Measurements from ENCODE around the gene ACAP2. TPM values are rescaled to one million over a fixed set of nuclear protein-coding genes. Genes with fewer than 3 reads are reported as not detected.
"Not testable (repeated sequence)": the region's sequence is repeated elsewhere in the genome, so short reads cannot be mapped to it uniquely, and the experiment has no call there.

ACAP2 gene
- total RNA-seq, 2 experiments from 2014 or later: 35.3 to 36.3 TPM

DNA sequence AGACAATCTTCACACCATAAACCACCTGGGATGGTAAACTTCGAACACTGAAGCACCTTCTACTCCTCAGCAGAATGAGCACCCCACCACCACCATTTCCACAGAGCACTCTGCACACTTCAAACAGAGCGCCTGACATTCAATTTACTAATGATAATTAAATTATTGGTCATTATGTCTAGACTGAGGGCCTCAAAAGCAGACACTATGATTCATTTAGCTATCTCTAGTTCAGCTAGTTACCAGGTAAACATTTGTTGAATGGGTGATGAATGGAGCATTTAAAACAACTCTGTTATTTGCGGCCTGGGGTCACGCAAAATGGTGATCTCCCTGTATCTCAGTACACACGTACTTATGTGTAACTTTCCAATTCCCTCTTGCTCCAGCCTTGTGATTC, 40.9 kb downstream of the ACAP2 start:
- CTCF ChIA-PET: interaction anchor here (1.1 kb wide), 1 partner anchor 120 kb away, joined by 4 read pairs; no protein-coding TSS in a partner anchor
- POLR2A ChIA-PET: no interaction called here

DNA sequence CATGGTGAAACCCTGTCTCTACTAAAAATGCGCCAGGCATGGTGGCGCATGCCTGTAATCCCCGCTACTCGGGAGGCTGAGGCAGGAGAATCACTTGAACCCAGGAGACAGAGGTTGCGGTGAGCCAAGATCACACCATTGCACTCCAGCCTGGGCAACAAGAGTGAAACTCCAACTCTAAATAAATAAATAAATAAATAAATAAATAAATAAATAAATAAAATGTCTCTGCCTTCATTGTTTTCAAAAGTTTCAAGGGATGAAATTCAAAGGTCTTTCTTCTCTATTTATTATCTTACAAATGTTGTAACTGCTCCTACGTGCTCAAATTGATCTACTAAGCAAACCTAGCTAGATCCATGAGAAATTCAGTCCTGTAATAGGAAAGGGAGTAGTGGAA, 44.4 kb downstream of the ACAP2 start:
- POLR2A ChIA-PET, CTCF ChIA-PET: not testable (repeated sequence)

DNA sequence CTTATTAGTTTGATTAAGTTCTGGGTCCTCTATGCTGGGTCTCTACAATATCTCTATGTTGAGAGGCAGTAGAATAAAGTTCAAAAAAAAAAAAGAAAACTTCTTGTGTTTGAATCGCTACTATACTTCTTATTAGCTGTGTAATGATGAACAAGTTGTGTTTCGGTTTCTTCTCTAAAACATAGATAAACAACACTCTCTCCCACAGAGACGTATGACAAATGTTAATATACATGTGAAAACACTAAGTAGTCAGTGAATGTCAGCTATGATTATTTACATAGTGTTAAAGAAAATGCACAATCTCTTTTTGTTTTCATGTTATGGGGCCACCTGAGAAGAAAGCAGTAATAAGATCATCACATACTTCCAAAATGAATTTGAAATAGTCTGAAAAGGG, 45.3 kb downstream of the ACAP2 start:
- POLR2A ChIA-PET: interaction anchor here (1.0 kb wide), 1 partner anchor 11 kb away, joined by 3 read pairs; no protein-coding TSS in a partner anchor
- CTCF ChIA-PET: no interaction called here

DNA sequence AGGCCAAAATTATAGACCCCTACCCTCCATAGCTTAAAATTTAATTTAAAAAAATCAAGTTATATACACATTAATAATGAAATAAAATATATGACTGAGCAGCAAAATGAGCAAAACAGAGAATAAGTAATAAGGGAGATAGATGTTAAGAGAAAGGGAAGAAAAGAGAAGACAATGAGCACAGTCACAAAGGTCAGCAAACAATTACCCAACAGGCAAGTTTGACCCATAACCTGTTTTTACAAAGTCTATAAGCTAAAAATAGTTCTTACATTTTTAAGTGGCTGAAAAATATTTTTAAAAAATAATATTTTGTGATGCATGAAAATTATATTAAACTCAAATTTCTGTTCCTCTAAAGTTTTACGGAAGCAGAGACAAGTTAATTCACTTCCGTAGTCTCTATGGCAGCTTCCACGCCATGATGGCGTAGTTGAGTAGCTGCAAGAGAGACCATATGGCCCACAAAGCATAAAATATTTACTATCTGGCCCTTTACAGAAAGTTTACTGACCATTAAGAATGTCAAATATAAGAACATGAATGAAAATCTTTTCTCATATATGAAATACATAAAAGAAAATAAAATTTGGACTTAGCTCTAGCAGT, 47.5 kb downstream of the ACAP2 start:
- ChIA-PET CTCF (interaction anchor here (0.6 kb wide), 1 partner anchor 1110 kb away, joined by 5 read pairs; no protein-coding TSS in a partner anchor), POLR2A (interaction anchor here (0.6 kb wide), 1 partner anchor 77 kb away, joined by 5 read pairs; no protein-coding TSS in a partner anchor)

DNA sequence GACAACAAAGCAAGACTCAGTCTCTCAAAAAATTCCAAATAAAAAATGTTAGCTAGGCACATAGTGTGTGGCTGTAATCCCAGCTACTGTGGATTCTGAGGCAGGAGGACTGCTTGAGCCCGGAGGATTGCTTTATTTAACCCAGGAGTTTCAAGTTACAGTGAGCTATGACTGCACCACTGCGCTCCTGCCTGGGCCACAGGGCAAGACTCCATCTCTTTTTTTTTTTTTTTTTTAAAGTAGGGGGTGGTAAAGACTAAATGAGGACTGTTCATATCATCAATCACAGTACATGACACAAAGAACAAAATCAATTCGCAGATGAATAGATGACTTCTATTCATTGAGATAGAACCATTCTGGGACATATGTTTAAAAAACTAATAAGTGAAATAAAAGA, 48.1 kb downstream of the ACAP2 start:
- ChIA-PET POLR2A (interaction anchor here (0.6 kb wide), 2 partner anchors 26 to 78 kb away, joined by 3 to 5 read pairs; no protein-coding TSS in a partner anchor), CTCF (interaction anchor here (0.6 to 0.7 kb wide), 3 partner anchors 123 to 1111 kb away, joined by 3 to 5 read pairs (median 3); no protein-coding TSS in a partner anchor)

DNA sequence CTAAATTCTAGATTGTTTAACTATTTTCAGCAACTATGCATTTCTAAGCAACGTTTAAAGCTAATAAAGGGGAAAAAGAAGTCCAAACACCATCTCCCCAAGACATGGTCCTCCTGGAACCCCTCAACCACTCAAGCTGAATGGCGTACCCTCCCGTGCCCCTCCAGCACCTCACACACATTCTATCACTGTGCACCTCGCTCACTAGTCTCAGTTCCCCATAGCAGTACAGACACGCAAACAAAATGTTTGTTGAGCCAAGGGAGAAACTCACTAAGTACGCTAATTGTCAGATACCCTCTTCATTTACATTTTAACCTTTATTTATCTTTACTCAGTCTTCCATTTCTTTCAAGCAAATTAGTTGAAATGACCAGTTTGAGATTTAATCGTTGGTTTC, 48.8 kb downstream of the ACAP2 start:
- ChIA-PET POLR2A (interaction anchor here (0.6 kb wide), 1 partner anchor 25 kb away, joined by 3 read pairs; no protein-coding TSS in a partner anchor), CTCF (interaction anchor here (0.7 kb wide), 2 partner anchors 123 to 550 kb away, joined by 3 read pairs; no protein-coding TSS in a partner anchor)

DNA sequence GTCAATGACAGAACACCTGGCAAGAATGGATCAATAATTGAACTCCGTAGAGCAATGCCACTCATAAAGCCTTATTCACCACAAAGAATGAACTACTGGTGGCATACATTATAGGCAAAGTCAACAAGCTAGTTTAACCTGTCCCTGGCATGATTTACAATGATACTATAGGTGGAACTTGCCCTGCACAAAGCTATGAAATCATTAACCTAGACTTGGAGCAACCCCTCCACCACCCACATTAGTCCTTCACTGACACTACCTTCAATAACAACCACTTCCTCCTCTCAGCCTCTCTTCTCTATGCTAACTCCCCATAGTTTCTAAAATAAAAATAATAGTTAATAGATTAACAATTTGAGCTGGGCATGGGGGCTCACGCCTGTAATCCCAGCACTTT, 54.4 kb downstream of the ACAP2 start:
- CTCF ChIA-PET: no interaction called here

DNA sequence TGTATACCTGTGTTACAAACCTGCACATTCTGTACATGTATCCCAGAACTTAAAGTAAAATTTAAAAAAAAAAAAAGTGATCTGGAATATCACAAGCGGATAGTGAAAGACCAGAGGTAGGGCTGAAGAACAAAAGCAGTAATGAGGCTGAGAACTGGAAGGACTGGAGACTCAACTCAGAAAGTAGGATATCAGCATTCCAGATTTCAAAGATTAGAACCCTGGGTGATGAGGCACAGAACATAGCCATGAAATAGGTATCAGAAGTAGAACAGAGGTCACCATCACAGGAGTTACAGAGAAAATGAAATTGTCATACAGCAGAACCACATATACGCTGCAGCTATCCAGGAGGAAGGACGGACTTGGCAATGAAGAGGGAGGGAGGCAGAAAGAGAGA, 56.1 kb downstream of the ACAP2 start:
- POLR2A ChIA-PET: no interaction called here

More for the DNA sequence above, 54.4 kb downstream of the ACAP2 start:
- POLR2A ChIA-PET: no interaction called here

DNA sequence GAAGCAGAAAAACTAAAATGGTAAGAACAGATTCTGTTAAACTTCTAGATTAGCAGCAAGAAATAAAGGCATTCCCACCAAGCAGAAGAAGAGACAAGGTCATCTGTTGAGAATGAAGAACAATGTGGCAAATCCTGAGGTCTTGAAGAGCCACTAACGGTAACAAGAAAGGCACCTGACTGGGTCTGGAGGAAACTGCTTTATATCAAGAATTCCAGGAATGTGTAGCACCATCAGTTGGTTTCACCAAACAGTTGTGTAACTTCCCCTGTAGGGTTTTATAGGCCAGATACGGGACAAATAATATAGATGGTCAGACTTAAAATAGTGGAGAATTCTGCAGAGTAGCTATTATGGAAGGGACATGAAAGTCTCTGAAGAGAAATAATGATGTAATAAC, 57.3 kb downstream of the ACAP2 start:
- POLR2A ChIA-PET: no interaction called here

More for the DNA sequence above, 56.1 kb downstream of the ACAP2 start:
- CTCF ChIA-PET: interaction anchor here (0.9 kb wide), 1 partner anchor 45 kb away, joined by 3 read pairs; no protein-coding TSS in a partner anchor

DNA sequence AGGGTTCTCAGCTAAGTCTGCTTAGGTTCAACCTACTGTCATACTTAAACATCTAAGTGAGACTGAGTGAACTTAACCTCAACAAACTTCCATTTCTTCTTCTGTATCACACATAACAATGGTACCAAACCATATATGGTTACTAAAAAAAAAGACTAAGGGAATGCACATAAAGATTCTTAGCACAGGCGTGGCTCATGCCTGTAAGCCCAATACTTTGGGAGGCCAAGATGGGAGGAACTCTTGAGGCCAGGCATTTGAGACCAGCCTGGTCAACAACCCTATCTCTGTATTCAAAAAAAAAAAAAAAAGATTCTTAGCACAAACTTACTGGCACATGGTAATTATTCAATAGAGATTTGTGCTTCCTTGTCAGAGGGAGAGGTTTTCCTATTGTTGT, 57.9 kb downstream of the ACAP2 start:
- ChIA-PET POLR2A (no interaction called here), CTCF (interaction anchor here (1.0 kb wide), 1 partner anchor 47 kb away, joined by 3 read pairs; no protein-coding TSS in a partner anchor)

More for the DNA sequence above, 57.3 kb downstream of the ACAP2 start:
- CTCF ChIA-PET: no interaction called here

DNA sequence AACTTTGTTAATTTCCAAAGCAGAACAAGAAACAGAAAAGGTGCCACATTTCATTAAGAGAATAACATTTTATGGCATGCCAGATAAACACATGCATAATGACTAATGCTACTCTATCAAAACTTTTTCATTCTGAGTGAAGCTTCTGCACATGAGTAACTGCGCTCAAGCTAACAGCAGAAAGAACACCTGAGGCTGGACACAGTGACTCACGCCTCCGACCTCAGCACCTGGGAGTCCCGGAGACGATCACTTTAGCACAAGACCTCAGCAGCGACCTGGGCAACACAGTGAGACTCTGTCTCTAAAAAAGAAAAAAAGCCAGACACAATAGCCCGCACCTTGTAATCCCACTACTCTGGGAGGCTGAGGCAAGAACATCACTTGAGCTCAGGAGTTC, 70.6 kb downstream of the ACAP2 start:
- ChIA-PET CTCF (no interaction called here), POLR2A (no interaction called here)

DNA sequence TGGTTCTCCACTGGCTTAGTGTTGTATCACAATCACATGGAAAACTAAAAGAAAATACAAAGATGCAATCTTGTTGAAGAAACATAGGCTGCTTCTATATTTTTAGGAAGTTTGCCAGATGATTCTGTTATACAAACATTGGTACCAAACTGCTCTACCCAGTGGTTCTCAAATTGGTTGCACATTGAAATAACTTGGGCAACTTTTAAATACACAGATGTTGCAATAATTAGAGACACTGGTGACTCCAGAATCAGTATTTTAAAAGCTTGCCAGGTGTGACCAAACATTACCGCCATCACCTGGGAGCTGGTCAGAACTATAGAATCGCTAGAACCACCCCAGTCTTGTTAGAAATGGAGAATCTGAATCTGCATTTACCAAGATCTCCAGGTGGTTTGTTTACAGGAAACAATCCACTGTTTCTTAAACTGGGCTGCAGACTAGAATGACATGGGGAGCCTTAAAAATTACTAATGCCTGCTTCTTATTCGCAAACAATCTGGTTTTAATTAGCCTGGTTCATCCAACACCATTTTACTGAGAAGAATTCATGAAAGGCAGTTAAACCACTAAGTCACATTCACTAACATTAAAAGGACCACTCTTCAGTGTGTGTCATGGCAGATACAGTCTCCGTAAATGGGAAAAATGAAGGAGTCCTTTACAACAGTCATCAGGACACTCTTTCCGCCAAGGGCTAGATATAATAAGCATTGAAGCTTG, 76.5 kb downstream of the ACAP2 start:
- POLR2A ChIA-PET: no interaction called here

DNA sequence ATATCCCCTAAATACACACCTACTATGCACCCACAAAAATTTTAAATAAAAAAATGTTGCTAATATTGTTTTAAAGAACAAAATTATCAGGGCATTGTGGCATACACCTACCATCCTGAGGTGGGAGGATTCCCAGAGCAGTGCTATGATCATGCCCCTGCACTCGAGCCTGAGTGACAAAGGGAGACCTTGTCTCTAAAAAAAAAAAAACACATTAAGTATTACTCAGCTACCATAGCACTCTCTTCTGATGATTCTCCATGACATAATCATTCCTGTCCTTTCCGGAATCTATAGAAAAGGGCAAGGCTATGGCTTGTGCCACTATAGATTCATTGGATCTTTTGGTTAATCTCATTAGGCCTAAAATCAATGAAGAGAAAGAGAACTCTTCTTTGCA, 77.4 kb downstream of the ACAP2 start:
- CTCF ChIA-PET: no interaction called here
- POLR2A ChIA-PET: no interaction called here

More for the DNA sequence above, 76.5 kb downstream of the ACAP2 start:
- CTCF ChIA-PET: no interaction called here

DNA sequence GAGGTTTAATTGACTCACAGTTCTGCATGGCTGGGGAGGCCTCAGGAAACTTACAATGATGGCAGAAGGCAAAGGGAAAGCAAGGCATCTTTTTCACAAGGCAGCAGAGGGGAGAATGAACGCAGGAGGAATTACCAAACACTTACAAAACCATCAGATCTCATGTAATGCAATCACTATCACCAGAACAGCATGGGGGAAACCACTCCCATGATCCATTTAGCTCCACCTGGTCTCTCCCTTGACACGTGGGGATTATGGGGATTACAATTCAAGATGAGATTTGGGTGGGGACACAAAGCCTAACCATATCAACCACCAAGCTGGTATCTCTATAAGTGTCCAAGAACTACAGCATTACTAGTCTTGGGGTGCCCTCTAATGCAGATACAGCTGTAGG, 85.0 kb downstream of the ACAP2 start:
- POLR2A ChIA-PET, CTCF ChIA-PET: not testable (repeated sequence)

DNA sequence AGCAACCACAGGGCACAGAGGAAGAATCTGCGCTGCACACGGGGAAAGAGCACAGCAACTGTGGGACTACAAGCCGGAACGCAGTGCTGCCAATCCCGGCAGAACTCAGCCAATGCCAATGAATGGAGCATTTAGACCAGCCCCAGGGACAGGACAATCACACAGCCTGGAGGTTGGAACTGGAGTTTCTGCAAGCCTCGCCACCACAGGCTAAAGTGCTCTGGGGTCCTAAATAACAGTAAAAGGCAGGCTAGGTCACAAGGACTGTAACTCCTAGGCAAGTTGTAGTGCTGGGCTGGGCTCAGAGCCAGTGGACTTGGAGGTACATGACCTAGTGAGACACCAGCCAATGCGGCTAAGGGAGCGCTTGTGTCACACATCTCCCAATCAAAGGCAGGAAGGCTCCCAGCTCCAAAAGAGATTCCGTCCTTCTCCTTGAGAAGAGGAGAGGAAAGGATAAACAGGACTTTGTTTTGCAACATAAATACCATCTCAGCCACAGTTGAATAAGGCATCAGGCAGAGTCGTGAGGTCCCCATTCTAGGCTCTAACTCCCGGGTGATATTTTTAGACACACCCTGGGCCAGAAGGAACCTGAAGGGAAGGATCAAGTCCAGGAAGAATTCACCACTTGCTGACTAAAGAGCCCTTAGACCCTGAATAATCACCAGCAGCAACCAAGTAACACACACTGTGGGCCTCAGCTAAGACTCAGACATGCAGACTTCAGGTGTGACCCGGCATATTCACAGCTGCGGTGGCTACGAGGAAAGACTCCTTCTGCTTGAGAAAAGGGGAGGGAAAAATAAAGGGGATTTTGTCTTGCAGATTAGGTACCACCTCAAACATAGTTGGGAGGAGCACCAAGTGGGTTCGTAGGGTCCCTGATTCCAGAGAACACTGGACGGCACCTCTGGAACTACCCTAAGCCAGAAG, 86.4 kb downstream of the ACAP2 start:
- POLR2A ChIA-PET: no interaction called here
- CTCF ChIA-PET: no interaction called here

DNA sequence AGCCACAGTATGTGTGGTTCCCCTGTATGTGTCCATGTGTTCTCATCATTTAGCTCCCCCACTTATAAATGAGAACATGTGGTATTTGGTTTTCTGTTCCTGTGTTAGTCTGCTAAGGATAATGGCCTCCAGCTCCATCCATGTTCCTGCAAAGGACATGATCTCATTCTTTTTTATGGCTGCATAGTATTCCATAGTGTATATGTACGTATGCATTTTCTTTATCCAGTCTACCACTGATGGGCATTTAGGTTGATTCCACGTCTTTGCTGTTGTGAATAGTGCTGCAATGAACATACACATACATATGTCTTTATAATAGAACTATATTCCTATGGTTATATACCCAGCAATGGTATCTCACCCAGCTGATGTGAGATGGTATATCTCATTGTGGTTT, 88.8 kb downstream of the ACAP2 start:
- CTCF ChIA-PET, POLR2A ChIA-PET: not testable (repeated sequence)

DNA sequence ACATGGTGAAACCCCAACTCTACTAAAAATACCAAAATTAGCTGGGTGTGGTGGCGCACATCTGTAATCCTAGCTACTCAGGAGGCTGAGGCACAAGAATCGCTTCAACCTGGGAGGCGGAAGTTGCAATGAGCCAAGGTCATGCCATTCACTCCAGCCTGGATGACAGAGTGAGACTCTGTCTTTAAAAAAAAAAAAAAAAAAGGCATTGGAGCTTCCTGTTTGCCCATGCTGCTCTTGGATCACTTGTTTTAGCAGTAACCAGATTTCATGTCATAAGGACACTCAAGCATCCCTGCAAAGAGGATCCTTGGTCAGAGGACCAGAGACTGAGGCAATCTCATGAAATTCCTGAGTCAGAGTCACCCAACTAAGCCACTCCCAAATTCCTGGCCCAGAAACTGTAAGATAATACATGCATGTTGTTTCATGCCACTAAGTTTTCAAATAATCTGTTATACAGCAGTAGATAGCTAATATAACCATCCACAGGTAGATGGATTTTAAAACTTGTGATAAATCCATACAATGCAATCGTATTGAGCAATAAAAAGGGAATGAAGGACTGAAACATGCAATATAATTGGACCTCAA, 89.8 kb downstream of the ACAP2 start:
- POLR2A ChIA-PET: no interaction called here
- CTCF ChIA-PET: no interaction called here

DNA sequence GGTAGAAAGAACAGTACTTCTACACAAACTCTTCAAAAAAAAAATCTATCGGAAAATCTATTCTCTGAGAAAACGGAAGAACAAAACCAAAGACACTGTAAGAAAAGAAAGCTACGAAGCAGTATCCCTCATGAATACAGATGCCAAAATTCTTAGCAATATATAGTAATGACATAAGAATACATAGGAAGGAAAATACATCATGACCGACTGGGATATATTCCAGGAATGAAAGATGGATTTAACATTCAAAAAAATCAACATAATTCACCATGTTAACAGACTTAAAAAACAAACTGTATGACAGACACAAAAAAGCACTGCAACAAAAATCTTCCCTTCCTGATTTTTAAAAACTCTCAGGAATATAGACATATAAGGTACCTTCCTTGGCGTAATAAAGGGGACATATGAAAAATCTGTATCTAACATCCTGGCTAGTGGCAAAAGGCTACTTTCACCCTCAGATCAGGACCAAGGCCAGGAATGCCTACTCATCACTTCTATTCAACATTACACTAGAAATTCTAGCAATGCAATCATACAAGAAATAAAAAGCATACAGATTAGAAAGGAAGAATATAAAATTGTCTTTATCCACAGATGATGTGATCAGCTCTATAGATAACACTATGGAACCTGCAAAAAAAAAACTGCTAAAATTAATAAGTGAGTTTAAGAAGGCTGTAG, 94.2 kb downstream of the ACAP2 start:
- CTCF ChIA-PET: interaction anchor here (0.6 to 0.7 kb wide), 2 partner anchors 70 to 727 kb away, joined by 3 read pairs; no protein-coding TSS in a partner anchor
- POLR2A ChIA-PET: no interaction called here

DNA sequence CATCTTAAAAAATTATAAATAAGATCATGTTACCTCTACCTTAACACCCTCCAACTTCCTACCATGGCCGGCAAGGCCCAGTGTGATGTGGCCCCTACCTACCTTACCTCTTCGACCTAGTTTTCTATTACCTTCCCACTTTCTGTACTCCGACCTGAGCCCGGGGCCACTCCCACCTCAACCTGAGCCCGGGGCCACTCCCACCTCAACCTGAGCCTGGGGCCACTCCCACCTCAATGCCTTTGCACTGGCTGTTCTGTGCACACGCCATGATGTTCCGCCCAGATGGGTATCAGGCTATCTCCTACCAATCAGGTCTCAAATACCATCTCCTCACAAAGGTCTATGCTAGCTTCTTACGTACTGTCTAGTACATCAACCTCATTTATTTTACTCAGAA, 105.1 kb downstream of the ACAP2 start:
- ChIA-PET POLR2A (no interaction called here), CTCF (interaction anchor here (0.6 to 1.2 kb wide), 2 partner anchors 47 to 549 kb away, joined by 3 read pairs; no protein-coding TSS in a partner anchor)
